22Rv1 (cell line): ENCODE results near the gene HRNR.
A peak's percentile ranks its signal among the peaks of the same experiment; 100 is the strongest.

Experiments used
- H3K27ac ChIP-seq: fragments of 450-650 bp; 2 replicates; pipeline ENCODE4 v1.5.1; 2017
- CTCF ChIP-seq: fragments of 450-650 bp; IDR thresholded peaks from 2 replicates; pipeline ENCODE4 v1.5.1; 2017; ENCODE audit warnings: mild to moderate bottlenecking
- ZFX ChIP-seq: fragments of 450-650 bp; IDR thresholded peaks from 2 replicates; pipeline ENCODE4 v1.6.1; 2017; ENCODE audit warnings: antibody characterized with exemption, borderline replicate concordance

HRNR gene

GRCh38 chr1:152197361-152197941, 26.5 kb downstream of the HRNR start:
- no peak for TF ChIP-seq ZFX
- TF ChIP-seq CTCF = no peak
- no peak overlapping the region for H3K27ac ChIP-seq

GRCh38 chr1:152191711-152192110, 32.3 kb downstream of the HRNR start:
- TF ChIP-seq ZFX = no peak
- no peak for TF ChIP-seq CTCF
- no peak overlapping the region for H3K27ac ChIP-seq

GRCh38 chr1:152191260-152191659, 32.7 kb downstream of the HRNR start:
- TF ChIP-seq CTCF (no peak), ZFX (no peak)

GRCh38 chr1:152190589-152190988, 33.4 kb downstream of the HRNR start:
- no peak for TF ChIP-seq CTCF
- no peak for TF ChIP-seq ZFX
- H3K27ac ChIP-seq = no peak overlapping the region

More at GRCh38 chr1:152191260-152191659, 32.7 kb downstream of the HRNR start:
- H3K27ac ChIP-seq = no peak overlapping the region

GRCh38 chr1:152189657-152190442, 34.1 kb downstream of the HRNR start:
- TF ChIP-seq ZFX (no peak), CTCF (peak; percentile 95)
- peak overlapping the region; percentile 59 for H3K27ac ChIP-seq

GRCh38 chr1:152188673-152189591, 35.1 kb downstream of the HRNR start:
- peak overlapping the region; percentile 59 for H3K27ac ChIP-seq
- no peak for TF ChIP-seq ZFX
- peak; percentile 99 for TF ChIP-seq CTCF
